K562 (cell line): ENCODE measurements around the gene NRGN. TPM values are rescaled to one million over a fixed set of nuclear protein-coding genes. Genes with fewer than 3 reads are reported as not detected.

Experiments
- ATAC-seq: fragments of 200-7000 bp; cut with Tn5 transposase; 3 replicates; pipeline ENCODE4 v1.9.1; 2020; ENCODE audit warnings: moderate library complexity
- BruUV-seq: library from RNA; stranded (reverse); fragments of 400-500 nt; replicated peaks from 2 replicates; lab custom pipeline; 2021; lab: Mats Ljungman, UMichigan
- CTCF ChIA-PET: fragments of 300-600 bp; formaldehyde crosslinking; extraction: SDS; loops from one replicate; lab custom pipeline; 2021; ENCODE audit warnings: low intra/inter-chr PET ratio; lab: Yijun Ruan, JAX
- POLR2A ChIA-PET: fragments of 300-600, 350-650 bp; sonication (Branson Sonifier 250); formaldehyde crosslinking; extraction: SDS; loops from one replicate; lab custom pipeline; 2021; ENCODE audit warnings: antibody characterized with exemption, inconsistent platforms; lab: Yijun Ruan, JAX
- DNase-seq, 4 experiments: peaks; one replicate each; pipeline versions ENCODE4 v3.0.0 to v3.0.0-alpha.2; 2011 to 2018; ENCODE audit warnings: low spot score in 3 of 4, mixed read lengths in 3 of 4; ENCODE audit errors: extremely low read depth in 1 of 4
- FAIRE-seq: peaks from 2 replicates; lab custom pipeline; 2011; peaks lifted over from hg19 to GRCh38; lab: Jason Lieb, UNC
- H2AFZ ChIP-seq: 2 replicates; pipeline ENCODE4 v1.6.0; 2011; ENCODE audit warnings: low read depth, low read length, control low read depth, inconsistent platforms
- H3K27ac ChIP-seq: fragments of 200-600 bp; 3 replicates; pipeline ENCODE4 v1.8.0; 2011; ENCODE audit warnings: low read depth, mild to moderate bottlenecking, control low read depth, inconsistent platforms, low read length, moderate library complexity, mixed read lengths; ENCODE audit errors: extremely low read depth
- H3K27me3 ChIP-seq, 2 experiments: fragments of 300-600 bp in 1 of 2; 2 replicates in 1 of 2; 3 replicates in 1 of 2; pipeline versions ENCODE4 v1.6.0 to v1.8.0; 2011; ENCODE audit warnings: inconsistent platforms in 2 of 2, low read length in 2 of 2, mild to moderate bottlenecking in 1 of 2, mixed read lengths in 1 of 2, moderate library complexity in 1 of 2; ENCODE audit not compliant: control insufficient read depth in 2 of 2, insufficient read depth in 2 of 2
- H3K36me3 ChIP-seq: fragments of 300-600 bp; 3 replicates; pipeline ENCODE4 v1.8.0; 2011; ENCODE audit warnings: mild to moderate bottlenecking, low read length, inconsistent platforms; ENCODE audit not compliant: control insufficient read depth, insufficient read depth
- H3K4me1 ChIP-seq, 2 experiments: fragments of 200-600 bp in 1 of 2; replicated peaks in 1 of 2; 2 replicates in 1 of 2; 3 replicates in 1 of 2; pipeline versions ENCODE4 v1.5.1 to v1.8.0; 2011; ENCODE audit warnings: inconsistent platforms in 2 of 2, low read length in 2 of 2, mild to moderate bottlenecking in 1 of 2, mixed read lengths in 1 of 2, moderate library complexity in 1 of 2; ENCODE audit not compliant: control insufficient read depth in 2 of 2, insufficient read depth in 2 of 2
- H3K4me2 ChIP-seq: 2 replicates; pipeline ENCODE4 v1.6.1; 2011; ENCODE audit warnings: low read length, control low read depth, inconsistent platforms, mixed read lengths; ENCODE audit not compliant: insufficient read depth
- H3K4me3 ChIP-seq: fragments of 200-600 bp; sonication (generic), shearing (Covaris generic); 2 replicates; pipeline ENCODE4 v1.5.1; 2016; ENCODE audit warnings: control low read depth, inconsistent platforms
- H3K79me2 ChIP-seq: fragments of 200-600 bp; 3 replicates; pipeline ENCODE4 v1.8.0; 2011; ENCODE audit warnings: low read length, inconsistent platforms; ENCODE audit not compliant: control insufficient read depth, insufficient read depth
- H3K9ac ChIP-seq, 2 experiments: 2 replicates each; pipeline versions ENCODE4 v1.6.0 to v1.6.1; 2011; ENCODE audit warnings: low read depth in 2 of 2, low read length in 2 of 2, control low read depth in 1 of 2, inconsistent platforms in 1 of 2, mild to moderate bottlenecking in 1 of 2, mixed read lengths in 1 of 2; ENCODE audit not compliant: insufficient read depth in 1 of 2
- H3K9me1 ChIP-seq: one replicate; pipeline ENCODE4 v1.6.0; 2011; ENCODE audit warnings: inconsistent platforms, mild to moderate bottlenecking, low read length, moderate library complexity; ENCODE audit not compliant: control insufficient read depth, insufficient read depth
- H3K9me3 ChIP-seq: replicated peaks from 2 replicates; pipeline ENCODE4 v1.5.1; 2011; ENCODE audit warnings: low read depth, low read length, inconsistent platforms; ENCODE audit not compliant: control insufficient read depth, insufficient read depth
- H4K20me1 ChIP-seq: replicated peaks from 2 replicates; pipeline ENCODE4 v1.6.1; 2011; ENCODE audit warnings: low read length, inconsistent platforms, mixed read lengths; ENCODE audit not compliant: control insufficient read depth, insufficient read depth
- HINFP ChIP-seq: fragments of 450-650 bp; conservative IDR thresholded peaks from 2 replicates; pipeline ENCODE4 v1.6.1; 2016; ENCODE audit warnings: missing genetic modification characterization, low read depth, mild to moderate bottlenecking, control low read depth, missing compliant biosample characterization
- MCM7 ChIP-seq, 2 experiments: fragments of 450-650 bp; IDR thresholded peaks; 2 replicates each; pipeline ENCODE4 v1.6.1; 2016 to 2018
- SAP30 ChIP-seq: fragments of 200-600 bp; sonication (generic); IDR thresholded peaks from 2 replicates; pipeline ENCODE4 v1.6.1; 2012; ENCODE audit warnings: borderline replicate concordance, low read depth, mild to moderate bottlenecking, moderate library complexity, low read length, control low read depth, inconsistent platforms; ENCODE audit not compliant: insufficient read depth, poor library complexity, severe bottlenecking
- SPI1 ChIP-seq: IDR thresholded peaks from 2 replicates; pipeline ENCODE4 v1.6.1; 2011; ENCODE audit warnings: low read depth, low read length, control low read depth, borderline replicate concordance
- ZFP91 ChIP-seq: sonication (generic); formaldehyde crosslinking; IDR thresholded peaks from 2 replicates; pipeline ENCODE4 v1.8.0; 2022; ENCODE audit warnings: mild to moderate bottlenecking, missing genetic modification reagents
- ZNF12 ChIP-seq: sonication (generic); formaldehyde crosslinking; IDR thresholded peaks from 2 replicates; pipeline ENCODE4 v1.4.0; 2020; ENCODE audit warnings: mild to moderate bottlenecking, missing genetic modification reagents
- ZNF507 ChIP-seq: conservative IDR thresholded peaks from 2 replicates; pipeline ENCODE4 v1.6.1; 2017; ENCODE audit warnings: missing genetic modification characterization, missing compliant biosample characterization
- in situ Hi-C: fragments of 300-500 bp; cut with MboI; formaldehyde crosslinking; loops from 4 replicates; pipeline ENCODE4 v1.15.0; 2018; ENCODE audit warnings: inconsistent platforms, mixed read lengths
- intact Hi-C: fragments of 100-400 bp; cut with micrococcal nuclease; formaldehyde crosslinking; loops from 2 replicates; pipeline ENCODE4 v1.14.2; 2022
- polyA plus RNA-seq, 8 experiments: library from polyadenylated mRNA; depleted of rRNA in 4 of 8; stranded (reverse) in 5 of 8; unstranded in 3 of 8; fragments of >200 nt; fragmentation: Nextera tagmentation in 2 of 8; fragmentation: Illumina TruSeq in 1 of 8; extraction: Ambion mirVana in 2 of 8; extraction: Trizol in 1 of 8; gene quantifications; 2 replicates each; pipeline versions ENCODE4 v1.2.1 to v1.2.3, GENCODE V29; 2011 to 2014; ENCODE audit warnings: inconsistent platforms in 1 of 8, missing spikeins in 1 of 8
- total RNA-seq, 7 experiments: library from RNA; depleted of rRNA in 6 of 7; stranded (reverse); fragments of >200 nt in 6 of 7; fragmentation: Illumina TruSeq in 2 of 7; extraction: Trizol in 2 of 7; gene quantifications; 2 replicates each; pipeline versions ENCODE4 v1.2.1 to v1.2.3, GENCODE V29; 2011 to 2021; ENCODE audit warnings: low replicate concordance in 1 of 7

NRGN gene
- total and polyA plus RNA-seq, 9 of the 15 experiments (the other 6 are each of a cell fraction or from before 2014, with no cell fraction given) = 0.29 to 7.8 (median 3.5) TPM; not detected in 2

GRCh38 chr11:124753205-124753604, 13.5 kb downstream of the NRGN start:
- in situ Hi-C loops = no loop called here
- CTCF ChIA-PET = no interaction called here
- Histone ChIP-seq H3K79me2 (no peaks in the 10 kb centered on the region), H3K27ac (no peak overlapping the region), H3K9ac (no peak overlapping the region), H3K9me1 (no peaks in the 10 kb centered on the region), H4K20me1 (no peaks in the 10 kb centered on the region), H3K4me1 (peaks cover 11 to 15% of the 10 kb centered on the region in 2 experiments; a peak in 4 of 5 replicates), H2AFZ (no peak overlapping the region), H3K9me3 (no peaks in the 10 kb centered on the region), H3K4me2 (no peak overlapping the region), H3K27me3 (peaks cover 13 to 59% of the 10 kb centered on the region in 2 experiments; a peak in 4 of 5 replicates), H3K4me3 (no peak overlapping the region), H3K36me3 (no peaks in the 10 kb centered on the region)
- FAIRE-seq (no peak), ATAC-seq (peak; percentile 38; the same call in 2 of the 3 replicates), DNase-seq (no peak)
- POLR2A ChIA-PET = interaction anchor here (0.6 to 1.5 kb wide), 5 partner anchors 9 to 562 kb away, joined by 3 to 4 read pairs (median 3); partner anchors contain the start of genes SIAE and SPA17
- no TSS peak for BruUV-seq
- TF ChIP-seq ZNF507 (tag) (no peak), MCM7 (IDR thresholded peaks at IDR 0.05) (no peak), ZFP91 (CRISPR knock-in tag) (no peak), HINFP (tag) (no peak), SAP30 (no peak), SPI1 (peak; percentile 96), ZNF12 (CRISPR knock-in tag) (no peak)
- intact Hi-C loops = no loop called here
